Activated CD4-positive, CD25-positive, alpha-beta regulatory T cell treated with anti-CD3 and anti-CD28 coated beads, Interleukin-2, amount 50 U/mL, for 72 hours (primary cell): ENCODE measurements around the gene JAM2.

Experiments
- DNase-seq: peaks from one replicate; pipeline ENCODE4 v3.0.0; 2021

JAM2 gene

DNA sequence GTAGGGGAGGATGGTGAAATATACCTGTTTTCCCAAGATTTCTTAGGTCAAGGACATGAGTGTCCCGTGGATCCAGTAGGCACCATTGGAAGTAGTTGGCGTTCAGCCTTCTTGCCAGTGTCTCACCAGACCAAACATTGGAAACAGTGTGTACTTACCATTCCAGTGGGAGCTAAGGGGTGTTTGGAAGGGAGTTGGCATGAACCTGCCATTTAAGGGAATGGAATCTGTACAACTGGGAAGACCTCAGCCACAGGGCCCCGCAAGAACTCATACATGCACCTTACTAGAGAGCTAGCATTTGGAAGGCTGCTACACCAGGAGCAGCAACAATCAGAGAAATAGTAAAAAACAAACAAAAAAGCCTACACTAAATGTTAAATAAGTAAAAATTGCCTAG, 82.9 kb downstream of the JAM2 start:
- DNase-seq = no peak

DNA sequence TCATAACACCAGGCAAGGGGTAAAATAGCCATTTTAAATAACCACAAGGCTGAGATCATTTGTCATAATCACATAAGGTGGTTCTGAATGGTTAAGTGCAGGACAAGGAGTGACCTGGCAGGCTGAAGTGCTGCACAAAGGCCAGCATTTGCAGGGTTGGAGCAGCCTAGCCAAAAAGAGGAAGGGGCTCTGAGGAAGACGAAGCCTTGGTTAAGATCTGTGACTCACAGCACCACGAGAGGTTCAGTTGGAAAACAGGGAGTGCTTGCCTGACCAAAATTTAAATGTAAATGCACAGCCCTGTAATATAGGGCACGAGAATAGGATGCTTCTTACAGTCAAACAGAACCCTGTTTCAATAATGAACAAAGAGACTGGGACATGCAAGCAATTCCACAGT, 83.6 kb downstream of the JAM2 start:
- no peak for DNase-seq

DNA sequence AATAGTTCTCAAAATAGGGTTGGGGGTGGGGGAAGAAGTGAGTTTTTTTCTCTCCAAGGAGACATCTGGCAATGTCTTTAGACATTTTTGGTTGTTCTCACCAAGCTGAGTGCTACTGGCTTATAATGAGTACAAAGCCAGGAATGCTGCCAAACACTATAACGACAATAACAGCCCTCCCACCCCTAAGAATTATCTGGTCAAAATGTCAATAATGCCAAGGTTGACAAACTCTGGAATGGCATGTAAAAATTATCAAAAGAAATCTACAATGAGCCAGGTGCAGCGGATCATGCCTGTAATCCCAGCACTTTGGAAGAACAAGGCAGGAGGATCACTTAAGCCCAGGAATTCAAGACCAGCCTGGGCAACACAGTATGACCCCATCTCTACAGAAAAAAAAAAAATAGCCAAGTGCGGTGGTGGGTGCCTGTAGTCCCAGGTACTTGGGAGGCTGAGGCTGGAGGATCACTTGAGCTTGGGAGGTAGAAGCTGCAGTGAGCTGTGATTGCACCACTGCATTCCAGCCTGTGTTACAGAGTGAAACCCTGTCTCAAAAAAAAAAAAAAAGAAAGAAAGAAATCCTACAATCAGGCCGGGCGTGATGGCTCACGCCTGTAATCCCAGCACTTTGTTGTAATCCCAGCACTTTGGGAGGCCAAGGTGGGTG, 93.2 kb downstream of the JAM2 start:
- no peak for DNase-seq

GRCh38 chr21:25733859-25734653, 95.0 kb downstream of the JAM2 start:
- DNase-seq = no peak

- no peak for DNase-seq
Observed at GRCh38 chr21:25734654-25734903, 95.5 kb downstream of the JAM2 start.

DNA sequence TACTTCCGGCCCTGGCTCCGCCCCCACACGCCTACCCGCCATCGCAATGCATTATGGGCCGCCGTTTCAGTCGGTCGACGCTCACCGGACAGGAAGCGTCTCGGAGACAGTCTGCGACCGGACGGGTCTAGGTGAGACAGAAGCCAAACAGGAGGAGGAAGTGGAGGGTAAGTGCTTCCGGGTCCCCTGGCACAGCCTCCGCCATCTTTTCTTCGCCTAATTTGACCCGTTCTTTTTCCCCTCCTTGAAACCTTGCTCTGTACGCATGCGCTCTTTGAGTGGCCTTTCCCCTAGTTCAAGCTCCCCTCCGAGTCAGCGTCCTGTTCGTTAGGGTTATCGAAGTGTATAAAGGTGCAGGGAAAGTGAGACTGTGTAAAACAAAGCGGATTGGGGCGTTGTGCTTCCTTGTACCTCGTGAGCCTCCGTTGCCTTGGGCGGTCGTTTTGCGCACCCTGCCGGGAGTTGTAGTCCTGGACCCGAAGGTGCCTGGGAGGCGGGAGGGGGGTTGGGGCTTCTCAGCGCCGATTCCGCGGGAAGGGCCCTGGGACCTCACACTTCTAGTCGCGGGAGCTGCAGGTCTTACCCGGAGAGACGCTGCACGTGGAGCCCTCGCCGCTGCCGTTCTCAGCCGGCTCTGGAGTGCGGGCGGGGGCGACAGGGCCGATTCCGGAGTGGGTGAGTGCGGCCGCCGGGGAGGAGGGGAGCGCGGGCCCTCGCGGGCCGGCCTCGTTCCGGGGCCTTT, 96.0 kb downstream of the JAM2 start, which contains the start of the genes ATP5PF and GABPA:
TSS of gene ATP5PF (minus strand) at position 1 of the 742 bp plus-strand sequence. CDS start 5,110 bp downstream, outside the sequence.
TSS of gene GABPA (plus strand) at position 69 of the 742 bp plus-strand sequence. CDS start 6,627 bp downstream, outside the sequence.
- peak; percentile 98 for DNase-seq

DNA sequence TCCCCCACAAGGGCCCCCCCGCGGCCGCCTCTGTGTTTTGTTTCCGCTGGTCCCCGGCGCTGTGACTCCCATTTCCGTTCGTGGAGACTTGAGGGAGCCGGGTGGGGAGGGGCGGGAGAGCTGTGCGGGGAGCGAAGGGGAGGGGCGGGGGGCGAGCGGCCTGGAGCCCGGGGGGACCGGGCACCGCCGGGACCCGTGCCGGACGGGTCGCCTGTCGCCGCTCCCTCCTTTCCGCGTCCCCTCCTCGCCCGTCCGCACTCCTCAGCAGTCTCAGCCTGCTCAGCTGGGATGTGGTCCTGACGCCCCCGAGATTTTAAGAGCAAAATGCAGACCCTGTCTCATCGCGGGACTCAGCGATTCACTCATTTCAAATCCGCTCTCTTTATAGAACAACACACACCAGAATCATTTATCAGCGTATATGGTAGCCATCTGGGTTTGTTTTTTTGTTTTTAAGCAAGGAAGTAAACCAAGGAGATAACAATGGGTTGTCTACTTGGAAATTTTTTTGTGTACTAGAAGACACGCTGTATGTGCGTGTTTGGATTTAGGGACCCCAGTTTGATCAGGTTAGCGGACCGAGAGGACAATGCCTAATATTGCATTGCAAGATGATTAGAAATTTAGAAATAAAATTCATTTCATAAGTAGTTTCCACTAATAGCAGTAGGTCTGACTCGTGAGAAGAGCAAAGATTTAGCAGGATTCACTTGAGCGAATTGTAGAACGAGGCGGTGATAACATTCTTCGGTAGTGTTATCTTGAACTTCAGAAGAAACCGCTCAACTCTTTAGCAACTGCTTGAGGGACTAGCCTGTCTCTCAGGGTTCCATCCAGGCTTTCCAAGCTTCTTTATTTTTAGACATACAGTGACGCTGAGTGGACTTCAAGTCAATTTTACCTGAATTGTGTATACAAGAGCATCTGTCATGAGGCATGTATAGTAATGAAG, 96.9 kb downstream of the JAM2 start:
- no peak for DNase-seq

DNA sequence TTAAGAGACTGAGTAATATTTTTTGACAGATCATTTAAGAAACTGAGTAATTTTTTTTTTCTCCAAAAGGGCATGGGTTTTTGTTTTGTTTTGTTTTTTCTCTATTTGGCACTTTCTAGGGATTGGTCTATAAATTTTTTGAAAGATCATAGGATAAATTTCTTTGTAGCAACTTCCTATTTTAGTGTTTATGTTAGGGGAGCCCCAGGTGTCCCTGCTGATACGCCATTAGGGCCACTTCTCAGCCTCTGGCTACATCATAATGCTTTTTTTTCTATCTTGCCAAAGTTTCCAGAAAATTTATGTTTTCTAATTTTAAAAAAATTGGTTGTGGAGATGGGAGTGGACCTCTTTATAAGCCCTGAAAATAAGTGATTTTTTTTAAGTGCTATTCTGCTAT, 98.4 kb downstream of the JAM2 start:
- no peak for DNase-seq

- DNase-seq = no peak
Observed at GRCh38 chr21:25742900-25743299, 103.8 kb downstream of the JAM2 start.

- DNase-seq = no peak
Observed at GRCh38 chr21:25744854-25745253, 105.8 kb downstream of the JAM2 start.

GRCh38 chr21:25750085-25750484, 111.0 kb downstream of the JAM2 start:
- DNase-seq = no peak

DNA sequence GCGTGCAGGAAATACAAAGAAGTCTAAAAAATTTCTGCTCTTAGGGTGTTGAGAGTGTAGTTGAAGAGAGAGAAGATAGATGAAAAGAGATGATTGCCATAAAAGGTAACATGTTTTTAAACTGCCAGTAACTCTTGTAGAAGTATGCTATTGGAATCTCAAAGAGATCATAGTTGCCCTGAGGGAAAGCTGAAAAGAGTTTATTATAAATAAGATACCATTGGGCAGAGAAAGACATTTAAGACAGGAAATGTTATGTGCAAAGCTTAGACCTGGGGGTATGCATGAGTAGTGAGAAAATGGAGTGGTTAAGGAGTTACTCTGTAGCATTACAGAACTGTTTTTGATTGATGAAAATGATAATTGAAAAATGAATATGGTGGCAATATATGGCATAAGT, 113.4 kb downstream of the JAM2 start:
- DNase-seq = no peak

DNA sequence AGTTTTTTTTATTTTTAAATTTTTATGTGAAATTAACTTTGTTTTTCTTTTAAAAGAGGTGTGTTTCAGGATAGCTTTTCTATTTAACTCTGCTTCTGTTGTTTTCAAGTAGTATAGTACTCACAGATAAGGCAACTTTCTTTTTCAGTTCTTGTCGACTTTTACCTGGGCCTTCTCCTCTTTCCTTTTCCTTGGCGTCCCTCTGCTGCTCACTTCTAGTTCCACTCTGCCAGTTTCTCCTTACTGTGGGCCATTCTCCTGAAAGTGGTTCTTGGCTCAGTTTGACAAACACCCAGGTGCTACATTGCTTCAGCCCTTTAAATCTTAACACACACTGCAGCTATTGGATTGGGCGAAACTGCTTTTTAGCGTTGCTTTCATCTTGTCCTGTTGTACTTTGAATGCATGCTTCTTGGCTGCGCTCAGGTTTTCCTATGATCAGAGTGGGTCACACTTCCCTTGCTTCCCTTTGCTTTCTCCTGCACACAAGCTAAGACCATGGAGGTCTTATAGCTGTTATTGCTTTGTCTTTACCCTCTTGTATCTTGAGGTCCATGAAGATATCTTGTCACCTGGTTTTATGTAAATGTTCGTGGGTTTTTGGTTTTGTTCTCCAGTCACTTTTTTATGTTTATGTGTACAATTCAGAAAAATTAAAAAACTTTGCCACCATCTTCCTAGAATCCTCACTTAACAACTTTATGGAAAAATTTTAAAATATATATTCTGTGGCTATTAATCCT, 117.3 kb downstream of the JAM2 start:
- no peak for DNase-seq

DNA sequence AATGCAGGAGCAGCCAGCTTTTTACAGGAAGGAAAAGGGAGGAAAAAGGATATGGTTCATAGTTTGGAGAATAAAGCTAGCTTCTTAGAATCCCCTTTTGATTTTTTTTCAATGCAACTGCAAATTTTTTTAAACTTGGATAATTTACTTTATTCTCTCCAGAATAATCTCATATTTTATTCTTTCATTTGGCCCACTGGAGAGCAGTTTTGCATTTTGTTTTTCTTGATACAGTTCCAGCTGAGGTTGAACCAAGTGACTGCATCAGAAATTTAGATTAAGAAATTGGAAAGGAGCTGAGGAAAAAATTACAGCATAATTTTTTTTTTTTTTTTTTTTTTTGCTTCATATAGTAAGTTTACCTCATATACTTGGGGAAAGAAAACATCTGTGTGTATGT, 118.5 kb downstream of the JAM2 start:
- DNase-seq = no peak

DNA sequence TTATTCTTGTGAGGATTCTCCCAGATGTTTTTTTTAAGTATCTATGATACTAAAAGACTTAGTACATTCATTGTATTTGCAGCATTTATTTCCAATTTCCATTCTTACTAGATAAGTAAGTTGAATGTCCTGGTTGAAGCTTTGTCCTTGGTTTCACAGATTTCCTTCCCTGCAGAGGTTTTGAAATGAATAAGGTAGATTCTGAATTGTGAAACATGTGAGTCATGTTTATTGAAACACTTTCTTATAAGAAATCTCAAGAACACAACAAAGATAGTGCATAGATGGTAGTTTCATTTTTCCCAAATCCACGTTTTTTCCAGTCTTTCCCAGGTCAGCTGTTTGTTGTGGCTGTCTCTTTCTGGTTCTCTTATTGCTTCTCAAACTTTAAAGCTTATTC, 120.5 kb downstream of the JAM2 start:
- DNase-seq = no peak

DNA sequence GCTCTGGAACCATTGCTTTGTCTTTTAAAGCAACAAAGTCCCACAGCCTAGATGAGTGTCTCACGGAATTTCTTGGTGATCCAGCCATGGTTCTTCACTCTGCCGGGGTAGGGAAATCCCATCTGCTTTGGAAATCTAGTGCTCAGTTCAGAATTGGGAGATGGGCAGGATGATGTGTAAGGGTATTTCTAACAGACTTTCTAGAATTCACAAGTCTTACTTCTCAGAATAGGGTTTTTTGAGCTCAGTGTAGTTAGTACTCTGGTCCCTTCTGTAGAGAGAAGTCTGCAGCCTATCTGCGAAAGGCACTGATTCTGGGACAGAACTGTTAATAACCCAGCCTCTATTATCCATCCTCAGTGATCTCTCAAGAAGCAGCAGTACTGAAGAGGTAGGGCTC, 121.0 kb downstream of the JAM2 start:
- no peak for DNase-seq

GRCh38 chr21:25760677-25761076, 121.6 kb downstream of the JAM2 start:
- DNase-seq = no peak

- no peak for DNase-seq
Observed at GRCh38 chr21:25764065-25764464, 125.0 kb downstream of the JAM2 start.
